HepG2 (cell line): ENCODE measurements around the gene TADA3. TPM values are rescaled to one million over a fixed set of nuclear protein-coding genes. Genes with fewer than 3 reads are reported as not detected.
A peak's percentile ranks its signal among the peaks of the same experiment; 100 is the strongest.

ENCODE experiments used
- ATAC-seq: fragments of 200-7000 bp; cut with Tn5 transposase; 3 replicates; pipeline ENCODE4 v1.9.1; 2020; ENCODE audit warnings: mild to moderate bottlenecking, moderate library complexity
- BruUV-seq: library from RNA; stranded (reverse); fragments of 400-500 nt; replicated peaks from 2 replicates; lab custom pipeline; 2021; lab: Mats Ljungman, UMichigan
- CTCF ChIA-PET: fragments of 300-600 bp; formaldehyde crosslinking; extraction: SDS; loops from one replicate; lab custom pipeline; 2021; ENCODE audit warnings: low total read pairs, inconsistent platforms, low intra/inter-chr PET ratio; lab: Yijun Ruan, JAX
- POLR2A ChIA-PET: fragments of 350-600 bp; sonication (Branson Sonifier 250); formaldehyde crosslinking; loops from one replicate; lab custom pipeline; 2020; ENCODE audit warnings: antibody characterized with exemption, inconsistent platforms; lab: Yijun Ruan, JAX
- DNase-seq: peaks from one replicate; pipeline ENCODE4 v3.0.0-alpha.2; 2015; ENCODE audit warnings: low spot score
- FAIRE-seq: peaks from 3 replicates; lab custom pipeline; 2011; peaks lifted over from hg19 to GRCh38; lab: Jason Lieb, UNC
- H2AFZ ChIP-seq: one replicate; pipeline ENCODE4 v1.6.1; 2011; ENCODE audit warnings: low read length, inconsistent platforms
- H3K27ac ChIP-seq: fragments of 300-600 bp; 3 replicates; pipeline ENCODE4 v1.8.0; 2011; ENCODE audit warnings: mixed run types, mild to moderate bottlenecking, mixed read lengths, low read length, inconsistent platforms; ENCODE audit not compliant: insufficient read depth; ENCODE audit errors: extremely low read length
- H3K27me3 ChIP-seq, 2 experiments: fragments of 200-600 bp in 1 of 2; 2 replicates in 1 of 2; 3 replicates in 1 of 2; pipeline versions ENCODE4 v1.6.0 to v1.8.0; 2011; ENCODE audit warnings: low read length in 2 of 2, mild to moderate bottlenecking in 2 of 2, moderate library complexity in 2 of 2, inconsistent platforms in 1 of 2; ENCODE audit not compliant: insufficient read depth in 2 of 2, control insufficient read depth in 1 of 2
- H3K36me3 ChIP-seq, 2 experiments: fragments of 200-600 bp in 1 of 2; replicated peaks in 1 of 2; 2 replicates in 1 of 2; 3 replicates in 1 of 2; pipeline versions ENCODE4 v1.5.1 to v1.8.0; 2011; ENCODE audit warnings: low read length in 2 of 2, inconsistent platforms in 1 of 2; ENCODE audit not compliant: insufficient read depth in 2 of 2, control insufficient read depth in 1 of 2
- H3K4me1 ChIP-seq: 2 replicates; pipeline ENCODE4 v1.5.1; 2012; ENCODE audit warnings: low read length, inconsistent platforms; ENCODE audit not compliant: insufficient read depth
- H3K4me2 ChIP-seq: 2 replicates; pipeline ENCODE4 v1.6.0; 2011; ENCODE audit warnings: low read depth, low read length, inconsistent platforms
- H3K4me3 ChIP-seq, 3 experiments: fragments of 200-600 bp in 1 of 3; sonication (generic), shearing (Covaris generic) in 1 of 3; replicated peaks in 1 of 3; 2 replicates each; pipeline ENCODE4 v1.5.1; 2011 to 2016; ENCODE audit warnings: low read length in 3 of 3, inconsistent platforms in 2 of 3, low read depth in 2 of 3, mild to moderate bottlenecking in 2 of 3, control low read depth in 1 of 3, mixed read lengths in 1 of 3; ENCODE audit not compliant: insufficient read depth in 1 of 3
- H3K79me2 ChIP-seq: one replicate; pipeline ENCODE4 v1.6.1; 2011; ENCODE audit warnings: low read length, inconsistent platforms; ENCODE audit not compliant: insufficient read depth
- H3K9ac ChIP-seq: 2 replicates; pipeline ENCODE4 v1.6.0; 2011; ENCODE audit warnings: mild to moderate bottlenecking, low read depth, low read length, inconsistent platforms; ENCODE audit not compliant: insufficient read depth
- H3K9me3 ChIP-seq: 2 replicates; pipeline ENCODE4 v1.5.1; 2012; ENCODE audit warnings: mild to moderate bottlenecking, low read length
- H4K20me1 ChIP-seq: 2 replicates; pipeline ENCODE4 v1.6.0; 2011; ENCODE audit warnings: inconsistent platforms, mild to moderate bottlenecking, low read length, moderate library complexity; ENCODE audit not compliant: insufficient read depth
- AGO2 ChIP-seq: fragments of 200-400 bp; formaldehyde crosslinking; optimal IDR thresholded peaks from 2 replicates; pipeline ENCODE3; 2017; ENCODE audit warnings: mild to moderate bottlenecking, low read depth, low read length, moderate library complexity
- CBX1 ChIP-seq: IDR thresholded peaks from one replicate; pipeline ENCODE4 v1.6.1; 2016; ENCODE audit warnings: antibody characterized with exemption, low read depth
- CENPBD1 ChIP-seq: sonication (generic); formaldehyde crosslinking; IDR thresholded peaks from 2 replicates; pipeline ENCODE4 v1.8.0; 2022; ENCODE audit warnings: missing genetic modification reagents, low read depth, mild to moderate bottlenecking, borderline replicate concordance
- HNRNPL ChIP-seq: fragments of 200-400 bp; formaldehyde crosslinking; IDR thresholded peaks from 2 replicates; pipeline ENCODE4 v1.6.1; 2017; ENCODE audit warnings: mild to moderate bottlenecking, low read depth, low read length
- MEIS1 ChIP-seq: sonication (generic); formaldehyde crosslinking; IDR thresholded peaks from 2 replicates; pipeline ENCODE4 v1.9.0; 2021; ENCODE audit warnings: mild to moderate bottlenecking, missing genetic modification reagents, moderate library complexity, borderline replicate concordance
- NCOA5 ChIP-seq: sonication (generic); formaldehyde crosslinking; IDR thresholded peaks from 2 replicates; pipeline ENCODE4 v1.4.0; 2020; ENCODE audit warnings: missing genetic modification reagents
- NPAS2 ChIP-seq: sonication (generic); formaldehyde crosslinking; IDR thresholded peaks from 2 replicates; pipeline ENCODE4 v1.8.0; 2022; ENCODE audit warnings: mild to moderate bottlenecking, missing genetic modification reagents, borderline replicate concordance
- PCBP2 ChIP-seq: fragments of 200-400 bp; formaldehyde crosslinking; optimal IDR thresholded peaks from 2 replicates; pipeline ENCODE3; 2018; ENCODE audit warnings: low read length, low read depth; ENCODE audit not compliant: poor library complexity, severe bottlenecking
- POLR2A ChIP-seq, 2 experiments: IDR thresholded peaks; 2 replicates each; pipeline ENCODE4 v1.6.1; 2011; ENCODE audit warnings: low read depth in 2 of 2, low read length in 2 of 2, mild to moderate bottlenecking in 1 of 2, moderate library complexity in 1 of 2; ENCODE audit not compliant: insufficient read depth in 1 of 2
- POLR2G ChIP-seq: fragments of 200-400 bp; formaldehyde crosslinking; IDR thresholded peaks from 2 replicates; pipeline ENCODE4 v1.6.1; 2018; ENCODE audit warnings: mild to moderate bottlenecking, low read depth, low read length, moderate library complexity
- RBFOX2 ChIP-seq: fragments of 200-400 bp; formaldehyde crosslinking; IDR thresholded peaks from 2 replicates; pipeline ENCODE4 v1.6.1; 2017; ENCODE audit warnings: low read depth, mild to moderate bottlenecking, low read length
- SNAPC2 ChIP-seq: sonication (generic); formaldehyde crosslinking; IDR thresholded peaks from 2 replicates; pipeline ENCODE4 v1.8.1; 2022; ENCODE audit warnings: mild to moderate bottlenecking, missing genetic modification reagents
- SRSF9 ChIP-seq: fragments of 200-400 bp; formaldehyde crosslinking; IDR thresholded peaks from 2 replicates; pipeline ENCODE4 v1.6.1; 2018; ENCODE audit warnings: borderline replicate concordance, mild to moderate bottlenecking, low read depth, low read length; ENCODE audit not compliant: insufficient read depth, poor library complexity, severe bottlenecking
- TCF7 ChIP-seq: sonication (generic); IDR thresholded peaks from 2 replicates; pipeline ENCODE4 v1.6.1; 2016; ENCODE audit warnings: antibody characterized with exemption, low read depth
- TERF1 ChIP-seq: sonication (generic); formaldehyde crosslinking; IDR thresholded peaks from 2 replicates; pipeline ENCODE4 v1.8.0; 2022; ENCODE audit warnings: mild to moderate bottlenecking, missing genetic modification reagents, moderate library complexity
- ZNF468 ChIP-seq: sonication (generic); formaldehyde crosslinking; IDR thresholded peaks from 2 replicates; pipeline ENCODE4 v1.8.0; 2022; ENCODE audit warnings: mild to moderate bottlenecking, moderate library complexity, missing genetic modification reagents
- ZNF570 ChIP-seq: sonication (generic); formaldehyde crosslinking; IDR thresholded peaks from 2 replicates; pipeline ENCODE4 v1.4.0; 2020; ENCODE audit warnings: mild to moderate bottlenecking, missing genetic modification reagents, borderline replicate concordance
- WGBS: methylation state at CpG from one replicate; pipeline ENCODE4 v1.1.6; 2017; ENCODE audit warnings: low lambda C conversion rate; 5-methylcytosine and 5-hydroxymethylcytosine counted together
- in situ Hi-C: cut with HindIII; loops from 2 replicates; pipeline ENCODE4 v1.10.0; 2017; ENCODE audit warnings: low pct_unique_long_range_greater_than_20kb; ENCODE audit not compliant: extremely low pct_ligation_motif_present
- intact Hi-C: fragments of 100-400 bp; cut with micrococcal nuclease; formaldehyde crosslinking; loops from one replicate; pipeline ENCODE4 v1.10.0; 2022; ENCODE audit not compliant: unreplicated experiment
- polyA plus RNA-seq, 8 experiments: library from polyadenylated mRNA; depleted of rRNA in 3 of 8; stranded (reverse) in 7 of 8; unstranded in 1 of 8; fragments of >200 nt; fragmentation: Illumina TruSeq in 4 of 8; extraction: Trizol in 4 of 8; gene quantifications; 2 replicates each; pipeline versions ENCODE4 v1.2.1 to v1.2.3, GENCODE V29; 2011 to 2016; ENCODE audit warnings: low read depth in 4 of 8, missing spikeins in 1 of 8, mixed read lengths in 1 of 8; ENCODE audit not compliant: insufficient read depth in 1 of 8
- total RNA-seq, 5 experiments: library from RNA; depleted of rRNA; stranded (reverse); fragments of >200 nt; fragmentation: Illumina TruSeq; extraction: Trizol; gene quantifications; 2 replicates each; pipeline ENCODE4 v1.2.3, GENCODE V29; 2016; ENCODE audit warnings: low read depth in 1 of 5

The TADA3 gene
- total and polyA plus RNA-seq, 2 of the 13 experiments (the other 11 are each of a cell fraction or from before 2014, with no cell fraction given) = 32.1 to 37.1 TPM

GRCh38 chr3:9757427-9757826 is 34.8 kb downstream of the TADA3 start:
- Histone ChIP-seq H3K27ac (no peak overlapping the region), H3K36me3 (peaks cover 11 to 63% of the 10 kb centered on the region in 2 experiments), H3K27me3 (no peaks in the 10 kb centered on the region), H3K9me3 (no peaks in the 10 kb centered on the region), H3K79me2 (no peaks in the 10 kb centered on the region), H2AFZ (no peak overlapping the region), H3K4me3 (no peak overlapping the region), H3K9ac (no peak overlapping the region), H3K4me1 (no peaks in the 10 kb centered on the region), H4K20me1 (no peaks in the 10 kb centered on the region), H3K4me2 (no peak overlapping the region)
- 0 out of 2 replicates have a peak, but pooled peaks have one; percentile 23 for TF ChIP-seq POLR2G
- TF ChIP-seq POLR2A (IDR thresholded peaks at IDR 0.05; ENCODE audit: insufficient read depth in 1 of 2, low read depth in 2 of 2, low read length in 2 of 2) = peak in 1 of 2 experiments; percentile 12; a peak in 1 of 4 replicates
- peak; percentile 90 for TF ChIP-seq AGO2
- no peak for TF ChIP-seq TCF7
- TF ChIP-seq RBFOX2 = peak; percentile 64
- 0 out of 2 replicates have a peak, but pooled peaks have one; percentile 22 for TF ChIP-seq HNRNPL
- FAIRE-seq = no peak
- WGBS = 100% methylated on average over 2 of the region's 13 CpGs
- ATAC-seq = no peak; the same call in 2 of the 3 replicates
- in situ Hi-C loops (no loop called here), intact Hi-C loops (no loop called here)
- DNase-seq = no peak
- CTCF ChIA-PET = no interaction called here
- POLR2A ChIA-PET = no interaction called here
- BruUV-seq = no TSS peak

- H3K27me3 ChIP-seq = no peaks in the 10 kb centered on the region
- in situ Hi-C loops (no loop called here), intact Hi-C loops (no loop called here)
- no peaks in the 10 kb centered on the region for H4K20me1 ChIP-seq
- peaks cover 14 to 54% of the 10 kb centered on the region in 2 experiments for H3K36me3 ChIP-seq
- peaks cover 13% of the 10 kb centered on the region for H3K79me2 ChIP-seq
- H3K9ac ChIP-seq = no peak overlapping the region
- POLR2A ChIA-PET = interaction anchor here (1.4 to 1.8 kb wide), 3 partner anchors 14 to 22 kb away, joined by 3 to 6 read pairs (median 5); partner anchors contain the start of gene CAMK1
- 94% methylated on average over 8 of the region's 8 CpGs for WGBS
- no peak overlapping the region for H3K4me2 ChIP-seq
- BruUV-seq = no TSS peak
- peaks cover 13% of the 10 kb centered on the region for H3K4me1 ChIP-seq
- no peaks in the 10 kb centered on the region for H3K9me3 ChIP-seq
- H3K27ac ChIP-seq = no peak overlapping the region
- no peak for FAIRE-seq
- CTCF ChIA-PET = no interaction called here
- no peak for DNase-seq
- ATAC-seq = no peak
- H2AFZ ChIP-seq = no peak overlapping the region
- no peak overlapping the region for H3K4me3 ChIP-seq
- no peak for TF ChIP-seq ZNF570
- no peak for TF ChIP-seq SRSF9
- TF ChIP-seq CBX1 = no peak
- no peak for TF ChIP-seq PCBP2
- TF ChIP-seq CENPBD1 (CRISPR knock-in tag) = no peak
- TF ChIP-seq NPAS2 = no peak
- no peak for TF ChIP-seq MEIS1
- no peak for TF ChIP-seq TERF1 (CRISPR knock-in tag)
- no peak for TF ChIP-seq SNAPC2 (CRISPR knock-in tag)
- TF ChIP-seq NCOA5 (CRISPR knock-in tag) = no peak
- TF ChIP-seq ZNF468 (CRISPR knock-in tag) = no peak
Measured at GRCh38 chr3:9754678-9755077, 37.6 kb downstream of the TADA3 start.
